Measurements from ENCODE around the gene PSMD13. TPM values are rescaled to one million over a fixed set of nuclear protein-coding genes. Genes with fewer than 3 reads are reported as not detected.

PSMD13 gene
- total and polyA plus RNA-seq, 2 of the 13 experiments (the other 11 are each of a cell fraction or from before 2014, with no cell fraction given): 83.0 to 117 TPM

GRCh38 chr11:225734-226453 is 10.9 kb upstream of the PSMD13 start:
- H3K36me3 ChIP-seq (replicated peaks in 1 of 2; ENCODE audit: control insufficient read depth in 1 of 2, insufficient read depth in 2 of 2, low read length in 2 of 2): peaks cover 4 to 8% of the 10 kb centered on the region in 2 experiments; a peak in 4 of 5 replicates
- over 99% methylated on average over 10 of the region's 10 CpGs for WGBS (ENCODE audit: low lambda C conversion rate)
- H3K9ac ChIP-seq (ENCODE audit: insufficient read depth, low read depth, low read length): no peak overlapping the region
- in situ Hi-C loops (cut with HindIII; ENCODE audit: extremely low pct_ligation_motif_present, low pct_unique_long_range_greater_than_20kb) (no loop called here), intact Hi-C loops (cut with micrococcal nuclease; ENCODE audit: unreplicated experiment) (no loop called here)
- H3K27ac ChIP-seq (ENCODE audit: extremely low read length, insufficient read depth, low read length): no peak overlapping the region
- POLR2A ChIA-PET: no interaction called here
- ATAC-seq: no peak
- H3K79me2 ChIP-seq (ENCODE audit: insufficient read depth, low read length): no peaks in the 10 kb centered on the region
- CTCF ChIA-PET (ENCODE audit: low intra/inter-chr PET ratio, low total read pairs): no interaction called here
- no peak overlapping the region for H2AFZ ChIP-seq (ENCODE audit: low read length)
- no peak for DNase-seq (ENCODE audit: low spot score)
- H4K20me1 ChIP-seq (ENCODE audit: insufficient read depth, low read length): no peaks in the 10 kb centered on the region
- no peak for FAIRE-seq
- no peak overlapping the region for H3K4me3 ChIP-seq (replicated peaks in 1 of 3; ENCODE audit: insufficient read depth in 1 of 3, low read depth in 2 of 3, low read length in 3 of 3)
- H3K4me1 ChIP-seq (ENCODE audit: insufficient read depth, low read length): no peaks in the 10 kb centered on the region
- no peak overlapping the region for H3K4me2 ChIP-seq (ENCODE audit: low read depth, low read length)
- H3K9me3 ChIP-seq (ENCODE audit: low read length): no peaks in the 10 kb centered on the region
- no peaks in the 10 kb centered on the region; a peak in 1 of 5 replicates for H3K27me3 ChIP-seq (ENCODE audit: control insufficient read depth in 1 of 2, insufficient read depth in 2 of 2, low read length in 2 of 2)
- BruUV-seq (replicated peaks): no TSS peak
- no peak for TF ChIP-seq NR2F1 (CRISPR knock-in tag; IDR thresholded peaks at IDR 0.05)
- TF ChIP-seq, protein P1, sequence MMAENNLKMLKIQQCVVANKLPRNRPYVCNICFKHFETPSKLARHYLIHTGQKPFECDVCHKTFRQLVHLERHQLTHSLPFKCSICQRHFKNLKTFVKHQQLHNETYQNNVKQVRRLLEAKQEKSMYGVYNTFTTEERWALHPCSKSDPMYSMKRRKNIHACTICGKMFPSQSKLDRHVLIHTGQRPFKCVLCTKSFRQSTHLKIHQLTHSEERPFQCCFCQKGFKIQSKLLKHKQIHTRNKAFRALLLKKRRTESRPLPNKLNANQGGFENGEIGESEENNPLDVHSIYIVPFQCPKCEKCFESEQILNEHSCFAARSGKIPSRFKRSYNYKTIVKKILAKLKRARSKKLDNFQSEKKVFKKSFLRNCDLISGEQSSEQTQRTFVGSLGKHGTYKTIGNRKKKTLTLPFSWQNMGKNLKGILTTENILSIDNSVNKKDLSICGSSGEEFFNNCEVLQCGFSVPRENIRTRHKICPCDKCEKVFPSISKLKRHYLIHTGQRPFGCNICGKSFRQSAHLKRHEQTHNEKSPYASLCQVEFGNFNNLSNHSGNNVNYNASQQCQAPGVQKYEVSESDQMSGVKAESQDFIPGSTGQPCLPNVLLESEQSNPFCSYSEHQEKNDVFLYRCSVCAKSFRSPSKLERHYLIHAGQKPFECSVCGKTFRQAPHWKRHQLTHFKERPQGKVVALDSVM (CRISPR knock-in tag; IDR thresholded peaks at IDR 0.05): no peak
- TF ChIP-seq ZNF746 (CRISPR knock-in tag; IDR thresholded peaks at IDR 0.05): no peak
- no peak for TF ChIP-seq NR2C2 (CRISPR knock-in tag; IDR thresholded peaks at IDR 0.05; ENCODE audit: borderline replicate concordance)
- no peak for TF ChIP-seq GATAD1 (CRISPR knock-in tag; IDR thresholded peaks at IDR 0.05)
- TF ChIP-seq ZNF207 (IDR thresholded peaks at IDR 0.05; ENCODE audit: borderline replicate concordance): no peak
- no peak for TF ChIP-seq RXRA (CRISPR knock-in tag; IDR thresholded peaks at IDR 0.05)
- no peak for TF ChIP-seq PLSCR1 (CRISPR knock-in tag; IDR thresholded peaks at IDR 0.05; ENCODE audit: borderline replicate concordance)
- TF ChIP-seq KLF15 (CRISPR knock-in tag; IDR thresholded peaks at IDR 0.05; ENCODE audit: borderline replicate concordance): no peak
- TF ChIP-seq ZNF460 (CRISPR knock-in tag; IDR thresholded peaks at IDR 0.05; ENCODE audit: borderline replicate concordance): no peak
- no peak for TF ChIP-seq ZNF101 (CRISPR knock-in tag; IDR thresholded peaks at IDR 0.05; ENCODE audit: borderline replicate concordance, low read depth)
- no peak for TF ChIP-seq ZNF432 (CRISPR knock-in tag; IDR thresholded peaks at IDR 0.05; ENCODE audit: borderline replicate concordance)
- TF ChIP-seq SALL2 (CRISPR knock-in tag; IDR thresholded peaks at IDR 0.05): no peak
- TF ChIP-seq CBFB (CRISPR knock-in tag; IDR thresholded peaks at IDR 0.05): no peak
- no peak for TF ChIP-seq ZNF20 (CRISPR knock-in tag; IDR thresholded peaks at IDR 0.05)
- no peak for TF ChIP-seq ZNF343 (CRISPR knock-in tag; IDR thresholded peaks at IDR 0.05)
- TF ChIP-seq NRL (CRISPR knock-in tag; IDR thresholded peaks at IDR 0.05; ENCODE audit: borderline replicate concordance): no peak
- TF ChIP-seq HNRNPUL1 (IDR thresholded peaks at IDR 0.05; ENCODE audit: low read depth, low read length): no peak
- TF ChIP-seq NR2F6 (IDR thresholded peaks at IDR 0.05): no peak
- TF ChIP-seq NR2F6 (CRISPR knock-in tag; IDR thresholded peaks at IDR 0.05): no peak

All from HepG2 (cell line).